GM12878 (cell line): Measurements from ENCODE around the gene SCAP. TPM values are rescaled to one million over a fixed set of nuclear protein-coding genes. Genes with fewer than 3 reads are reported as not detected.

Experiments used
- CBFB ChIP-seq: IDR thresholded peaks from 2 replicates; pipeline ENCODE4 v1.6.1; 2016; ENCODE audit warnings: antibody characterized with exemption, low read depth
- CBX3 ChIP-seq: fragments of 200-600 bp; sonication (generic); IDR thresholded peaks from 2 replicates; pipeline ENCODE4 v1.6.1; 2016; ENCODE audit warnings: low read depth, borderline replicate concordance
- CREB1 ChIP-seq: IDR thresholded peaks from 2 replicates; pipeline ENCODE4 v1.6.1; 2012; ENCODE audit warnings: low read depth, mild to moderate bottlenecking, inconsistent platforms
- E2F8 ChIP-seq: fragments of 450-650 bp; IDR thresholded peaks from 2 replicates; pipeline ENCODE4 v1.6.1; 2018; ENCODE audit warnings: mild to moderate bottlenecking, low read depth, moderate library complexity; ENCODE audit not compliant: partially characterized antibody
- ELK1 ChIP-seq: IDR thresholded peaks from 2 replicates; pipeline ENCODE4 v1.6.1; 2012; ENCODE audit warnings: low read depth, low read length, improper control_type of control experiment
- EP300 ChIP-seq, 2 experiments: fragments of 150-350 bp in 1 of 2; IDR thresholded peaks; 2 replicates each; pipeline ENCODE4 v1.6.1; 2011 to 2012; ENCODE audit warnings: low read depth in 2 of 2, low read length in 2 of 2, borderline replicate concordance in 1 of 2, improper control_type of control experiment in 1 of 2, inconsistent platforms in 1 of 2; ENCODE audit not compliant: control insufficient read depth in 1 of 2
- FOXK2 ChIP-seq: fragments of 450-650 bp; IDR thresholded peaks from 2 replicates; pipeline ENCODE4 v1.6.1; 2017; ENCODE audit warnings: mild to moderate bottlenecking, moderate library complexity
- HCFC1 ChIP-seq: fragments of 150-350 bp; IDR thresholded peaks from 2 replicates; pipeline ENCODE4 v1.6.1; 2014; ENCODE audit warnings: low read length
- HDAC2 ChIP-seq: fragments of 200-600 bp; sonication (generic); IDR thresholded peaks from 2 replicates; pipeline ENCODE4 v1.6.1; 2017
- KAT2A ChIP-seq: conservative IDR thresholded peaks from 2 replicates; pipeline ENCODE4 v1.6.1; 2011; ENCODE audit warnings: low read depth, low read length; ENCODE audit not compliant: control insufficient read depth
- MEF2B ChIP-seq: fragments of 450-650 bp; IDR thresholded peaks from 2 replicates; pipeline ENCODE4 v1.6.1; 2018; ENCODE audit warnings: mild to moderate bottlenecking, moderate library complexity; ENCODE audit not compliant: partially characterized antibody, poor library complexity, severe bottlenecking
- NFXL1 ChIP-seq: fragments of 450-650 bp; IDR thresholded peaks from 2 replicates; pipeline ENCODE4 v1.6.1; 2017; ENCODE audit warnings: antibody characterized with exemption, mild to moderate bottlenecking, borderline replicate concordance
- NFYB ChIP-seq: IDR thresholded peaks from 2 replicates; pipeline ENCODE4 v1.6.1; 2011; ENCODE audit warnings: low read depth, mild to moderate bottlenecking, low read length, improper control_type of control experiment, moderate library complexity; ENCODE audit not compliant: insufficient read depth
- NR2C2 ChIP-seq: IDR thresholded peaks from 2 replicates; pipeline ENCODE4 v1.6.1; 2011; ENCODE audit warnings: borderline replicate concordance, low read depth; ENCODE audit not compliant: control insufficient read depth, insufficient read length
- NRF1 ChIP-seq: conservative IDR thresholded peaks from 2 replicates; pipeline ENCODE4 v1.6.1; 2011; ENCODE audit warnings: mild to moderate bottlenecking, low read depth, low read length, improper control_type of control experiment
- PBX3 ChIP-seq: IDR thresholded peaks from 2 replicates; pipeline ENCODE4 v1.6.1; 2011; ENCODE audit warnings: mild to moderate bottlenecking, low read depth, low read length, moderate library complexity; ENCODE audit not compliant: insufficient replicate concordance
- RAD51 ChIP-seq: fragments of 450-650 bp; IDR thresholded peaks from 2 replicates; pipeline ENCODE4 v1.6.1; 2016; ENCODE audit warnings: moderate library complexity, mild to moderate bottlenecking, inconsistent platforms
- SIN3A ChIP-seq: IDR thresholded peaks from 2 replicates; pipeline ENCODE4 v1.6.1; 2012; ENCODE audit warnings: low read depth, low read length, improper control_type of control experiment
- SKIL ChIP-seq: fragments of 450-650 bp; IDR thresholded peaks from 2 replicates; pipeline ENCODE4 v1.6.1; 2017; ENCODE audit warnings: mild to moderate bottlenecking, low read depth, inconsistent platforms; ENCODE audit not compliant: poor library complexity, severe bottlenecking
- SP1 ChIP-seq: IDR thresholded peaks from one replicate; pipeline ENCODE4 v1.6.1; 2011; ENCODE audit warnings: low read depth, low read length
- SPI1 ChIP-seq: IDR thresholded peaks from 2 replicates; pipeline ENCODE4 v1.6.1; 2011; ENCODE audit warnings: low read depth, mild to moderate bottlenecking, low read length, moderate library complexity, borderline replicate concordance; ENCODE audit not compliant: insufficient read depth
- ZBED1 ChIP-seq: IDR thresholded peaks from 2 replicates; pipeline ENCODE4 v1.6.1; 2016; ENCODE audit warnings: borderline replicate concordance
- ZNF24 ChIP-seq: fragments of 450-650 bp; IDR thresholded peaks from 2 replicates; pipeline ENCODE4 v1.6.1; 2017; ENCODE audit warnings: antibody characterized with exemption, mild to moderate bottlenecking
- polyA plus RNA-seq, 11 experiments: library from polyadenylated mRNA; depleted of rRNA in 4 of 11; unstranded in 6 of 11; stranded (reverse) in 5 of 11; fragments of >200 nt; fragmentation: Nextera tagmentation in 4 of 11; fragmentation: Illumina TruSeq in 1 of 11; extraction: Ambion mirVana in 4 of 11; extraction: Trizol in 1 of 11; gene quantifications; 1 replicate in 1 of 11; 2 replicates in 10 of 11; pipeline versions ENCODE4 v1.2.1 to v1.2.3, GENCODE V29; 2011 to 2016; ENCODE audit warnings: inconsistent platforms in 2 of 11, missing spikeins in 2 of 11, low read depth in 1 of 11
- total RNA-seq, 4 experiments: library from RNA; depleted of rRNA in 3 of 4; stranded (reverse); fragments of >200 nt in 3 of 4; fragmentation: Illumina TruSeq in 1 of 4; extraction: Trizol in 1 of 4; gene quantifications; 2 replicates each; pipeline versions ENCODE4 v1.2.1 to v1.2.3, GENCODE V29; 2013 to 2021

SCAP gene
- total and polyA plus RNA-seq, 10 of the 15 experiments (the other 5 are each of a cell fraction or from before 2014, with no cell fraction given) = 1.5 to 64.1 (median 27.9) TPM

- TF ChIP-seq CBX3 (no peak), SIN3A (peak; percentile 77; the same call in 1 of the 2 replicates), MEF2B (no peak), HCFC1 (peak; percentile 70), ZBED1 (no peak), KAT2A (no peak), CREB1 (peak; percentile 40; the same call in 1 of the 2 replicates), CBFB (no peak), E2F8 (no peak), ZNF24 (0 out of 2 replicates have a peak, but pooled peaks have one; percentile 54), HDAC2 (no peak; the same call in 1 of the 2 replicates), NRF1 (peak; percentile 61), NFYB (0 out of 2 replicates have a peak, but pooled peaks have one; percentile 9), NFXL1 (no peak), FOXK2 (no peak), RAD51 (no peak), ELK1 (no peak), SKIL (no peak), SPI1 (no peak), NR2C2 (peak; percentile 74), PBX3 (no peak), SP1 (no peak), EP300 (IDR thresholded peaks at IDR 0.05; ENCODE audit: borderline replicate concordance in 1 of 2, control insufficient read depth in 1 of 2, low read depth in 2 of 2, low read length in 2 of 2) (no peak)
These were observed at the start of gene SCAP (continued) for GRCh38 chr3:47475570-47476329.
